ENCODE measurements around the gene PRLR.

The PRLR gene

DNA sequence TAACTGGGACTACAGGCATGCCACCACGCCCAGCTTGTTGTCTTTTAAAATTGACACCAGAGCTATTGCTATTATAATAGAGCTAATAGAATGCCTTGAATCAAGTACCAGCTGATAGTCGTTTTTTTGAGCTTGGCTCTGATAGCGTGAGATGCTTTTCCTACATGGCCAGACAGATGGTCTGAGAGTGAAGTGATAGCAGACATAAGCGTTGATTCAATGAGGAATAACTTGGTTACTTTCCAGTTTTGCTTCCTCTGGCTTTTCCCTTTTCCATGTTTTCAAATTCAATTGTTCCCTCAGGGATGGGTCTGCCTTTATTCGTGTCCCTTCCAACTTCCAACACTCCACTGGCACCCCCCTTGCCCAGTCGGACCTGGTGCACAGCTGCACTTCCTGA, 197.9 kb downstream of the PRLR start:
- DNase-seq (ENCODE audit: low spot score): no peak

DNA sequence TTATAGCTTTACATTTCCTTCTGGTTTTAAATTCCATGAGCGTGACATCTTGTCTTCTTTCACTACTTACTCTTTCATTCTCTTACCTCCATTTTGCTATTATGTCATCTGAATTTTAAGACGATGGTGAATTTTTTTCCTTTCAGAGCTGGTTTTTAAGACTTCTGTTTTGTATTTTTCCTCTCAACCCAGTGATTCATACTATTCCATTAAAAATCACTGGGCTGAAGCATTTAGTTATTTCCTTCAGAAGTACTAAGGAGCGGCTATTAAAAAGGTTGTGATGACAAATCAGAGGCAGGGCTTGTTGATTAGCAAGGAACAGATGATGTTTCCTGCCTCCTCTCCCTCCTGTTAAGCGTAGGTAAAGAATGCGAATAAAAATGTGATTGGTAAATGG, 199.0 kb downstream of the PRLR start:
- DNase-seq (ENCODE audit: low spot score): no peak

DNA sequence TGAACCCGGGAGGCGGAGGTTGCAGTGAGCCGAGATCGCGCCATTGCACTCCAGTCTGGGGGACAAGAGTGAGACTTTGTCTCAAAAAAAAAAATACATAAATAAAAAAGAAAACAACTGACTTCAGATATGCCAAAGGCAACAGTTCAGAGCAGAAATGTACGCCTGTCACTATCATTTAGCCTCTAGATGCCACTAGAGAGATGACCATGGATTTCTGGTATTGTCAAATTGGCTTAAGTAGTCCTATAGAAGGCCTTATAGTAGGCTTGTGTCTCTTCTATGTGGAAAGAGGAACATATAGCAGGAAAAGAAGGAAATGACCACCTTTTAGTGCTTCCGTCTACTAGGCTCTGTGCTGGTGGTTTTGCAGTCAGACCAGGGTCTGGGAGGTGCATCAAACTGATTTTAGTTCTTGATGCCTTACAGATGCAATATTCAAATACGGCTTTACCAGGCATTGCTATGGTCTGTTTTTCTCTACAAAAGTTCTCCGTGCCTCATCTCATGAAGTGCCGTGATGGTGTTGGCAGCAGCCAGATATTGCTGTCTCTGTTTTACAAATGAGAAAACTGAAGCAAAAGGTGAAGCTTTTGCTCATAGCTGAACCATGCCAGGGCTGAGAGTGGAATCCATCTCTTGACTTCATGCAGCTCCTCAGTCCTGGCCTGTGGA, 199.7 kb downstream of the PRLR start:
- DNase-seq (ENCODE audit: low spot score): no peak

GRCh38 chr5:35029333-35029732, 201.0 kb downstream of the PRLR start:
- DNase-seq (ENCODE audit: low spot score): no peak

DNA sequence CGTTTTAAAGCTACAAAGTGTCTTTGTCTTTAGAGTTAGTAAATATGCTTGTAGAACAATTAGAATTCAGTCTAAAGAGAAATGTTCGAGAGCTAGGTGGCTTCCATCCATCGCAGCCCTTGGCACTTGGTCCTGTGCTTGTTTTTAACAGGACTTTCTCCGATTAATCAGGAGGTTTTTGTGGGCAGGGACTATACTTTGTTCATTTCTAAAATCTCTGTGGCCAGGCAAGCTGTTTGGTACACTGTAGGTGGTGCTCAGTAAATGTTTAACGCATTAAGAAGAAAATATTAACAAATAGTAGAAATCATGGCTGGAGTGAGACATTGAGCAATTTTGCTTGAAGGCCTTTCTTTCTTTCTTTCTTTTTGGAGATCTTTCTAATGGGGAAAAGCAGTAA, 203.3 kb downstream of the PRLR start:
- DNase-seq (ENCODE audit: low spot score): no peak

GRCh38 chr5:35026280-35026840, 203.9 kb downstream of the PRLR start:
- DNase-seq (ENCODE audit: low spot score): no peak

- DNase-seq (ENCODE audit: low spot score): no peak
Observed at GRCh38 chr5:35024911-35025510, 205.3 kb downstream of the PRLR start.

DNA sequence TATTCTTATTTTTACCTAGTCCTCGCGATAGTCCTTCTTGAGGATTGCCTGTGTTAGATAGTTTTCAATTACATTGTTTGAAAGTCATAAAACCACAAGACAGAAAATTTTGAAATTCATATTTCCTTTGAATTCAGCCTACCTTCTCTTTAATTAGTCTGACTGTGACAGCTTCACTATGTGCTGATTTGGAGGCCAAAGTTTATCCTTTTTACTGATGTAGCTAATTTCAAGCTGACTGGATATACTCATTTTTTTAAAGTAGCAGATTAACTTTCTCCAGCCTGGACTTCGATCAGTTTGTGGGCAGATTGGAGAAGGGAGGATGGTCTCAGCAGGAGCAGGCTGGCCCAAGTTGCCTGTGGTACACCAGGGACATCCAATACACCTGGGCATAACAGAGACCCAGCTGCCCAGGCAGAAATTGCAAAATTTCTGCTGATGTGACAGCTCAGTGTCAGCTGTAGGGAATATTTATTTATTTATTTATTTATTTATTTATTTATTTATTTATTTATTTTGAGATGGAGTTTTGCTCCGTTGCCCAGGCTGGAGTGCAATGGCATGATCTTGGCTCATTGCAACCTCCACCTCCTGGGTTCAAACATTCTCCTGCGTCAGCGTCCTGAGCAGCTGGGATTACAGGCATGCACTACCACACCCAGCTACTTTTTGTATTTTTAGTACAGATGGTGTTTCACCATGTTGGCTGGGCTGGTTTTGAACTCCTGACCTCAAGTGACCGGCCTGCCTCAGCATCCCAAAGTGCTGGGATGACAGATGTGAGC, 206.7 kb downstream of the PRLR start:
- no peak for DNase-seq (ENCODE audit: low spot score)

- DNase-seq (ENCODE audit: low spot score): no peak
Observed at GRCh38 chr5:35016174-35017051, 213.9 kb downstream of the PRLR start.

- no peak for DNase-seq (ENCODE audit: low spot score)
Observed at GRCh38 chr5:35015063-35015462, 215.2 kb downstream of the PRLR start.

- no peak for DNase-seq (ENCODE audit: low spot score)
Observed at GRCh38 chr5:35012796-35013195, 217.5 kb downstream of the PRLR start.

DNA sequence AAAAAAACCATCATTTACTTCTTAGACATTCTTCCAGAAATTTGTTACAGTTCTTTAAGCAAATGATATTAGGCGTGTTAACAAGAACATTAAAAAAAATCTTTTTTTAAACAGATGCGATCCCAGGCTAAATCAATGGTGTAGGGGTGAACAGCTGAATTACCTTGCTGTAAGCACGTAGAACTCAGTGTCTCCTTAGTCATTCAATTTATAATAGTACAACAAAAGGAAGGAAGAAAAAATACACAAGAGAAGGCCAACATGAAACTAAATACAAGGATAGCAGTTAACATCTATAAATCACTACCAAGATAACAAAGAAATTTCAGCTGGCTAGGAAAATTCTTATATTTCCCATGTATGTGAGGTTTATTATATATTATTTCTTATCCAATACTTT, 217.9 kb downstream of the PRLR start:
- DNase-seq (ENCODE audit: low spot score): no peak

DNA sequence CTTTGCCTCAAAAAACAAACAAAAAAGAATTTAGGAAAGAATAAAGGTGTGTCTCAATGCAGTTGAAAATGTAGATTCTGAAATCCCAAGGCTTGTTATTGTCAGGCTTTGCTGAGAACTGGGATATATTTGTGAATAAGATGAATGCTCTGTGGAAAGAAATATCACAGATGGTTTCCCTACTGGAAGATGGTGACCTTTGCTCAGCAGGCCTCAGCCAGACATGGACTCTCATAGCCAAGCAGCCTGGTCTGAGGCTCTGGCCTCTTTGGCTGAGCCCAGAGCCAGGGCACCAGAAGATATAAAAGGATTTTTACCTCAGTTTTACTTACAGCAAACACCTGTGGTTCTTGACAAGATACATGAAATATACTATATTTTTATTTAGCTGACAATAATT, 219.6 kb downstream of the PRLR start:
- DNase-seq (ENCODE audit: low spot score): no peak

DNA sequence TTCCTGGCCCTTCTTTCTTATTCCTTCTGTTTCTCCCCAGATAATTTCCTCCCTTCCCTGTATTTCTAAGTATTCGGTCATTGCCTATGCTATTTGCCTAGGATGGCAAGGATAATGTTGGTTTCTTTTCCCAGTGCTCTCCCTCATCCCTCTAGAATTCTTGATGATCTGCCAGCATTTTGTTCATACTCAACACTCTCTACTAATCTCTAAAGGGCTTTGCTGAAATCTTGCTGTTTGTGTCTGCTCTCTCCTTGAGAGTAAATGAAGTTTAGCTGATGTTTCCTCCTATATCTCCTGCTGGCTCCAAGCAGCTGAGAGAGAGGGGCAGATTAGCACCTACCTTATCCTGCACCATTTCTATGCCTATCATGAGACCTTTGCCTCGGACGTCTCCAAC, 220.6 kb downstream of the PRLR start:
- no peak for DNase-seq (ENCODE audit: low spot score)

GRCh38 chr5:35009019-35009418, 221.3 kb downstream of the PRLR start:
- DNase-seq (ENCODE audit: low spot score): no peak

DNA sequence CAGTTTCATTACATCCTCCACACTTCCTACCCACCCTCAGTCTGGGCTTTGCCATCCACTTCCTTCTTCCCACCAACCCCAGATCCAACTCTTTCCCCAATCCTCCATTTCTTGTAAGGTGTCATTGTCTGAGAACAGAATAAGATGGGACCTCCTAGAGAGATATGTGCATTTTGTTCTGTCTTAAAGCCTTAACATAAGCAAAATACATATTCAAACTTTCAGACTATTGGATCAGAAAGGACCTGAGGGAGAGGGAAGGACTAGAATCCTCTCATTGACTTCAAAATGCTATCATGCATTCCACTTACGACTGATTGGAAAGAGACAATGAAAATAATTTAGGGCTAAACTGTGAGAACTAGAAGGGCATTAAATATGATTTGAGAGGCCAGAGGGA, 225.5 kb downstream of the PRLR start:
- no peak for DNase-seq (ENCODE audit: low spot score)

DNA sequence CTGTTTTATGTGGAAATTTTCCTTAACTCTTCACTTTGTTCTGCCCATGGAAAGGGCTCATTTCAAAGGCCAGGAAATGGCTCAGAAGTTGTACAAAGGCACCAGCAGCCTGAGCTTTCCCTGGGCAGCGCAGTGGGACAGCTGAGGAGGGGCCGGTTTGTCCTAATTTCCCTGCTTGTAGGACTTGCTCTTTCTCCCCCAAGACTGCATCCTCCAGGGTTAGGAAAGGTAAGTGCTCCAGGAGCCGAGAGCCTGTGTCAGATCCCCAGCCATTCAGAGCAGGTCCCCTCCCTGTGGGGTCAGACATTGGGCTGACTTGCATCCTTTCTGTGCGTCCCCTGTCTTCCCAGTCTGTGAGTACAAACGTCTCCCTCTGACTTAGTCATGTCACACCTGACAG, 226.1 kb downstream of the PRLR start:
- DNase-seq (ENCODE audit: low spot score): no peak

- peak; percentile 72 for DNase-seq (ENCODE audit: low spot score)
Observed at GRCh38 chr5:35003018-35003957, 227.0 kb downstream of the PRLR start.

DNA sequence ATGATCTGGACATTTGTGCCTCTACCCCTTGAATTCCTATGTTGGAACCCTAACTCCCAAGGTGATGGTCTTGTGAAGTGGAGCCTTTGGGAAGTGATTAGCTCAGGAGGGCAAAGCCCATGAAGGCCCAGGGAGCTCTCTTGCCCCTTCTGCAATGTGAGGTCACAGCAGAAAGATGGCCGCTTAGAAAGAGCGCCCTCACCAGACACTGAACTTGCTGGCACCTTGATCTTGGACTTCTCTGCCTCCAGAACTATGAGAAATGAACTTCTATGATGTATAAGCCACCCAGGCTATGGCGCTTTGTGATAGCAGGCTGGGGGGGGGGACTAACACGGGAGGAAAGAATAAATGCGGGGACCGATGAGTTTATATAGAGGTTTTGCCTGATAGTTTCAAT, 227.8 kb downstream of the PRLR start:
- DNase-seq (ENCODE audit: low spot score): no peak

- DNase-seq (ENCODE audit: low spot score): no peak
Observed at GRCh38 chr5:35001842-35002241, 228.4 kb downstream of the PRLR start.

Measured in hematopoietic multipotent progenitor cell treated with erythropoietin and hydrocortisone succinate and interleukin-3 and kit ligand, for 15 days (in vitro differentiated cells).